WTC11 (cell line): Measurements from ENCODE around the gene PRRC2B. TPM values are rescaled to one million over a fixed set of nuclear protein-coding genes. Genes with fewer than 3 reads are reported as not detected.
A peak's percentile ranks its signal among the peaks of the same experiment; 100 is the strongest.

Experiments used
- ATAC-seq: fragments of 200-7000 bp; cut with Tn5 transposase; 2 replicates; pipeline ENCODE4 v1.10.0; 2021; ENCODE audit warnings: mild to moderate bottlenecking, moderate library complexity
- CTCF ChIA-PET: fragments of 300-600 bp; sonication (Branson Sonifier 250); formaldehyde crosslinking; loops from one replicate; lab custom pipeline; 2021; ENCODE audit warnings: antibody characterized with exemption; lab: Charles Lee
- POLR2A ChIA-PET: fragments of 350-600 bp; sonication (Branson Sonifier 250); formaldehyde crosslinking; loops from one replicate; lab custom pipeline; 2021; ENCODE audit warnings: antibody characterized with exemption; lab: Charles Lee
- DNase-seq: peaks from one replicate; pipeline ENCODE4 v3.0.0; 2021; ENCODE audit warnings: low spot score
- H3K27ac Mint-ChIP-seq: 2 replicates; pipeline ENCODE4 v1.8.0; 2021; ENCODE audit warnings: mixed read lengths
- H3K27me3 Mint-ChIP-seq: 2 replicates; pipeline ENCODE4 v1.8.0; 2021; ENCODE audit warnings: low read depth, mild to moderate bottlenecking, moderate library complexity, mixed read lengths
- H3K36me3 Mint-ChIP-seq: 2 replicates; pipeline ENCODE4 v1.8.0; 2021; ENCODE audit warnings: mixed read lengths
- H3K4me1 Mint-ChIP-seq: 2 replicates; pipeline ENCODE4 v1.8.0; 2022; ENCODE audit warnings: mixed read lengths
- H3K4me3 Mint-ChIP-seq: 2 replicates; pipeline ENCODE4 v1.8.0; 2021; ENCODE audit warnings: mild to moderate bottlenecking, moderate library complexity, mixed read lengths
- H3K9me3 Mint-ChIP-seq: 2 replicates; pipeline ENCODE4 v1.8.0; 2021; ENCODE audit warnings: mixed read lengths
- AR ChIP-seq: fragments of 250-450 bp; sonication (Bioruptor Pico); IDR thresholded peaks from 2 replicates; pipeline ENCODE4 v1.9.0; 2021; ENCODE audit warnings: mild to moderate bottlenecking
- ARID4B ChIP-seq: sonication (generic); formaldehyde crosslinking; IDR thresholded peaks from 2 replicates; pipeline ENCODE4 v1.8.0; 2023; ENCODE audit warnings: missing genetic modification reagents, mild to moderate bottlenecking, borderline replicate concordance
- ATF3 ChIP-seq: sonication (generic); formaldehyde crosslinking; conservative IDR thresholded peaks from 2 replicates; pipeline ENCODE4 v1.8.1; 2022; ENCODE audit warnings: mild to moderate bottlenecking, missing genetic modification reagents
- CDX4 ChIP-seq: fragments of 250-450 bp; sonication (Bioruptor Pico); IDR thresholded peaks from 2 replicates; pipeline ENCODE4 v1.9.0; 2021; ENCODE audit warnings: moderate library complexity, mild to moderate bottlenecking, inconsistent platforms, borderline replicate concordance
- CREM ChIP-seq: sonication (generic); formaldehyde crosslinking; IDR thresholded peaks from 2 replicates; pipeline ENCODE4 v1.8.1; 2022; ENCODE audit warnings: mild to moderate bottlenecking, missing genetic modification reagents, moderate library complexity
- E2F5 ChIP-seq: sonication (generic); formaldehyde crosslinking; IDR thresholded peaks from 2 replicates; pipeline ENCODE4 v1.8.1; 2022; ENCODE audit warnings: mild to moderate bottlenecking, moderate library complexity, missing genetic modification reagents
- ESRRA ChIP-seq: sonication (generic); formaldehyde crosslinking; IDR thresholded peaks from 2 replicates; pipeline ENCODE4 v1.8.1; 2022; ENCODE audit warnings: mild to moderate bottlenecking, missing genetic modification reagents, borderline replicate concordance
- GTF2I ChIP-seq: fragments of 250-450 bp; sonication (Bioruptor Pico); conservative IDR thresholded peaks from 2 replicates; pipeline ENCODE4 v1.4.0; 2021; ENCODE audit warnings: mild to moderate bottlenecking
- HMGA2 ChIP-seq: fragments of 250-450 bp; sonication (Bioruptor Pico); IDR thresholded peaks from 2 replicates; pipeline ENCODE4 v1.4.0; 2021; ENCODE audit warnings: mild to moderate bottlenecking, moderate library complexity
- KAT7 ChIP-seq: sonication (generic); formaldehyde crosslinking; IDR thresholded peaks from 2 replicates; pipeline ENCODE4 v1.8.1; 2023; ENCODE audit warnings: missing genetic modification reagents, mild to moderate bottlenecking, borderline replicate concordance
- MAX ChIP-seq: sonication (generic); formaldehyde crosslinking; IDR thresholded peaks from 2 replicates; pipeline ENCODE4 v1.8.0; 2022; ENCODE audit warnings: mild to moderate bottlenecking, missing genetic modification reagents
- MYBL2 ChIP-seq: sonication (generic); formaldehyde crosslinking; IDR thresholded peaks from 2 replicates; pipeline ENCODE4 v1.8.1; 2023; ENCODE audit warnings: mild to moderate bottlenecking, moderate library complexity, missing genetic modification reagents
- NFATC4 ChIP-seq: fragments of 250-450 bp; sonication (Bioruptor Pico); IDR thresholded peaks from 2 replicates; pipeline ENCODE4 v1.9.0; 2021; ENCODE audit warnings: mild to moderate bottlenecking
- NFE2L1 ChIP-seq: sonication (generic); formaldehyde crosslinking; IDR thresholded peaks from 2 replicates; pipeline ENCODE4 v1.8.1; 2023; ENCODE audit warnings: missing genetic modification reagents
- NR2C2 ChIP-seq: sonication (generic); formaldehyde crosslinking; IDR thresholded peaks from 2 replicates; pipeline ENCODE4 v1.8.0; 2022; ENCODE audit warnings: mild to moderate bottlenecking, missing genetic modification reagents
- RELA ChIP-seq: sonication (generic); formaldehyde crosslinking; IDR thresholded peaks from 2 replicates; pipeline ENCODE4 v1.8.1; 2022; ENCODE audit warnings: missing genetic modification reagents, mild to moderate bottlenecking, borderline replicate concordance
- RORB ChIP-seq: fragments of 250-450 bp; sonication (Bioruptor Pico); IDR thresholded peaks from 2 replicates; pipeline ENCODE4 v1.9.0; 2021; ENCODE audit warnings: mild to moderate bottlenecking
- SP1 ChIP-seq: sonication (generic); formaldehyde crosslinking; conservative IDR thresholded peaks from 2 replicates; pipeline ENCODE4 v1.8.1; 2022; ENCODE audit warnings: missing genetic modification reagents
- STAT6 ChIP-seq: sonication (generic); formaldehyde crosslinking; conservative IDR thresholded peaks from 2 replicates; pipeline ENCODE4 v1.8.1; 2023; ENCODE audit warnings: mild to moderate bottlenecking, low read depth, missing genetic modification reagents, moderate library complexity
- TCF7 ChIP-seq: sonication (generic); formaldehyde crosslinking; IDR thresholded peaks from 2 replicates; pipeline ENCODE4 v1.8.0; 2022; ENCODE audit warnings: mild to moderate bottlenecking, low read depth, missing genetic modification reagents, moderate library complexity
- TEAD1 ChIP-seq: sonication (generic); formaldehyde crosslinking; IDR thresholded peaks from 2 replicates; pipeline ENCODE4 v1.8.0; 2022; ENCODE audit warnings: mild to moderate bottlenecking, missing genetic modification reagents
- ZBTB21 ChIP-seq: sonication (generic); formaldehyde crosslinking; IDR thresholded peaks from 2 replicates; pipeline ENCODE4 v1.8.1; 2023; ENCODE audit warnings: mild to moderate bottlenecking, missing genetic modification reagents, borderline replicate concordance
- total RNA-seq: library from RNA; stranded (reverse); gene quantifications from 3 replicates; pipeline ENCODE4 v1.2.3, GENCODE V29; 2021

PRRC2B gene
- total RNA-seq, 1 experiment from 2014 or later, result 272 TPM

GRCh38 chr9:131530920-131531832 is 137.3 kb downstream of the PRRC2B start, which contains the start of gene UCK1:
UCK1 (minus strand) TSS chr9:131531263; CDS start chr9:131531174, 89 bp downstream.
- peak within 1 kb of the TSS; percentile 80 for H3K4me3 Mint-ChIP-seq
- no peaks in the 10 kb centered on the region for H3K9me3 Mint-ChIP-seq
- H3K27me3 Mint-ChIP-seq, result peaks cover 6% of the 10 kb centered on the region
- H3K27ac Mint-ChIP-seq, result no peak within 1 kb of the TSS
- CTCF ChIA-PET, result no interaction called here
- H3K36me3 Mint-ChIP-seq, result peaks cover 27% of the 10 kb centered on the region
- peaks cover 6% of the 10 kb centered on the region; the same call in 1 of the 2 replicates for H3K4me1 Mint-ChIP-seq
- POLR2A ChIA-PET, result no interaction called here
- ATAC-seq (peak; percentile 85), DNase-seq (peak; percentile 79)
- TF ChIP-seq RELA (no peak), KAT7 (CRISPR knock-in tag) (no peak), ATF3 (CRISPR knock-in tag) (no peak), RORB (no peak), ARID4B (CRISPR knock-in tag) (0 out of 2 replicates have a peak, but pooled peaks have one; percentile 30), GTF2I (no peak), E2F5 (CRISPR knock-in tag) (no peak; the same call in 1 of the 2 replicates), CDX4 (no peak), CREM (CRISPR knock-in tag) (0 out of 2 replicates have a peak, but pooled peaks have one; percentile 52), ZBTB21 (CRISPR knock-in tag) (no peak), HMGA2 (no peak), STAT6 (CRISPR knock-in tag) (no peak), SP1 (CRISPR knock-in tag) (peak; percentile 70), NR2C2 (CRISPR knock-in tag) (peak; percentile 95), TEAD1 (no peak), TCF7 (no peak), MYBL2 (0 out of 2 replicates have a peak, but pooled peaks have one; percentile 42), MAX (CRISPR knock-in tag) (peak; percentile 47; the same call in 1 of the 2 replicates), NFATC4 (CRISPR knock-in tag) (no peak), AR (CRISPR knock-in tag) (no peak), NFE2L1 (CRISPR knock-in tag) (no peak), ESRRA (CRISPR knock-in tag) (0 out of 2 replicates have a peak, but pooled peaks have one; percentile 27)
